Testis (tissue), 2 donors: ENCODE data around the gene CRYBB2.

Experiments
- POLR2A ChIP-seq: fragments of 450-650 bp; IDR thresholded peaks from one replicate; pipeline ENCODE4 v1.6.1; 2017; ENCODE audit warnings: antibody characterized with exemption, mild to moderate bottlenecking, moderate library complexity
- TF ChIP-seq, protein P1 (sequence below), 3 experiments: fragments of 450-650 bp in 2 of 3; fragments of 200-600 bp in 1 of 3; sonication (generic) in 1 of 3; IDR thresholded peaks; one replicate each; pipeline ENCODE4 v1.5.1; 2016 to 2019; ENCODE audit warnings: antibody characterized with exemption in 3 of 3, mild to moderate bottlenecking in 2 of 3, moderate library complexity in 1 of 3

DNA sequence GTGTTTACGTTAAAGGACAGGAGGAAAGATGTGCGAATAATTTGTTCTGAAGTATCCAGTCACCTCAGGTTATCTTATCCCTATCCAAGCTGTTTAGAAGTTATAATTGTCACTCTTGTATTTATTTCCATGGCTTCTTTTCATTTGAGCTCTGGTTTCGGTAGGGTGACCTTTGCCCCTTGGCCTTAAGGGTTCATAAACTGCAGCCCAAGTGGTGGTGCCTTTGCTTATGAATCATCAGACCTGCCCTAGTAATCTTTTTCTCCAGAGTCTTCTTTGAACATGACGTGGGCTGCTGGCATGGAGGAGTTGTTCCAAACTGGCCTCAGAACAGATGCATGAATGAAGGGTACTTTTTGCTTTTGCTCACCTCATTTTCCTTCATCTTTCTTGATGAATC lies 26.3 kb upstream of the CRYBB2 start:
- TF ChIP-seq, protein P1, sequence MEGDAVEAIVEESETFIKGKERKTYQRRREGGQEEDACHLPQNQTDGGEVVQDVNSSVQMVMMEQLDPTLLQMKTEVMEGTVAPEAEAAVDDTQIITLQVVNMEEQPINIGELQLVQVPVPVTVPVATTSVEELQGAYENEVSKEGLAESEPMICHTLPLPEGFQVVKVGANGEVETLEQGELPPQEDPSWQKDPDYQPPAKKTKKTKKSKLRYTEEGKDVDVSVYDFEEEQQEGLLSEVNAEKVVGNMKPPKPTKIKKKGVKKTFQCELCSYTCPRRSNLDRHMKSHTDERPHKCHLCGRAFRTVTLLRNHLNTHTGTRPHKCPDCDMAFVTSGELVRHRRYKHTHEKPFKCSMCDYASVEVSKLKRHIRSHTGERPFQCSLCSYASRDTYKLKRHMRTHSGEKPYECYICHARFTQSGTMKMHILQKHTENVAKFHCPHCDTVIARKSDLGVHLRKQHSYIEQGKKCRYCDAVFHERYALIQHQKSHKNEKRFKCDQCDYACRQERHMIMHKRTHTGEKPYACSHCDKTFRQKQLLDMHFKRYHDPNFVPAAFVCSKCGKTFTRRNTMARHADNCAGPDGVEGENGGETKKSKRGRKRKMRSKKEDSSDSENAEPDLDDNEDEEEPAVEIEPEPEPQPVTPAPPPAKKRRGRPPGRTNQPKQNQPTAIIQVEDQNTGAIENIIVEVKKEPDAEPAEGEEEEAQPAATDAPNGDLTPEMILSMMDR (IDR thresholded peaks at IDR 0.05): no peak
- no peak for TF ChIP-seq POLR2A
